VCaP (cell line): ENCODE results near the gene TFCP2L1.

Experiments
- H3K27ac ChIP-seq: fragments of 450-650 bp; 2 replicates; pipeline ENCODE4 v1.5.1; 2017
- TF ChIP-seq, protein P1 (sequence below): fragments of 450-650 bp; conservative IDR thresholded peaks from 2 replicates; pipeline ENCODE4 v1.5.1; 2017; ENCODE audit warnings: mild to moderate bottlenecking, moderate library complexity

Gene TFCP2L1

DNA sequence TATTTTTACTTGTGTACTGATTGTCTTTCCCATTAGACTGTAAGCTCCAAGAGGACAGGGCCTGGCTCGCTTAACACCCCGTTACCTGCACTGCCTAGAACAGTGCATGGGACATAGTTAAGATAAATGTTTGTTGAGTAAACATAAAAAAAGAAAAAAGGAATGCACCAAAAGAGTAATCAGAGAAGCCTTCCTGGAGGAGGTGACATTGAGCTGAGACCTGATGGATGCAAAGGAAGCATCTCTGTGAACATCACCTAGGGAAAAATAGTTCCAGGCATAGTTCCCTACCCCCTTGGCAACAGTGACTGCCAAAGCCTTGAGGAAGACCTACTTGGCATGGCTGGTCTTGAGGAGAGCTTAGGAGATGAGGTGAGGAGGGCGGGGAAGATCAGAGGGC lies 924 bp upstream of the TFCP2L1 start:
- H3K27ac ChIP-seq, result no peak overlapping the region
- TF ChIP-seq, protein P1, sequence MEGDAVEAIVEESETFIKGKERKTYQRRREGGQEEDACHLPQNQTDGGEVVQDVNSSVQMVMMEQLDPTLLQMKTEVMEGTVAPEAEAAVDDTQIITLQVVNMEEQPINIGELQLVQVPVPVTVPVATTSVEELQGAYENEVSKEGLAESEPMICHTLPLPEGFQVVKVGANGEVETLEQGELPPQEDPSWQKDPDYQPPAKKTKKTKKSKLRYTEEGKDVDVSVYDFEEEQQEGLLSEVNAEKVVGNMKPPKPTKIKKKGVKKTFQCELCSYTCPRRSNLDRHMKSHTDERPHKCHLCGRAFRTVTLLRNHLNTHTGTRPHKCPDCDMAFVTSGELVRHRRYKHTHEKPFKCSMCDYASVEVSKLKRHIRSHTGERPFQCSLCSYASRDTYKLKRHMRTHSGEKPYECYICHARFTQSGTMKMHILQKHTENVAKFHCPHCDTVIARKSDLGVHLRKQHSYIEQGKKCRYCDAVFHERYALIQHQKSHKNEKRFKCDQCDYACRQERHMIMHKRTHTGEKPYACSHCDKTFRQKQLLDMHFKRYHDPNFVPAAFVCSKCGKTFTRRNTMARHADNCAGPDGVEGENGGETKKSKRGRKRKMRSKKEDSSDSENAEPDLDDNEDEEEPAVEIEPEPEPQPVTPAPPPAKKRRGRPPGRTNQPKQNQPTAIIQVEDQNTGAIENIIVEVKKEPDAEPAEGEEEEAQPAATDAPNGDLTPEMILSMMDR, result no peak

DNA sequence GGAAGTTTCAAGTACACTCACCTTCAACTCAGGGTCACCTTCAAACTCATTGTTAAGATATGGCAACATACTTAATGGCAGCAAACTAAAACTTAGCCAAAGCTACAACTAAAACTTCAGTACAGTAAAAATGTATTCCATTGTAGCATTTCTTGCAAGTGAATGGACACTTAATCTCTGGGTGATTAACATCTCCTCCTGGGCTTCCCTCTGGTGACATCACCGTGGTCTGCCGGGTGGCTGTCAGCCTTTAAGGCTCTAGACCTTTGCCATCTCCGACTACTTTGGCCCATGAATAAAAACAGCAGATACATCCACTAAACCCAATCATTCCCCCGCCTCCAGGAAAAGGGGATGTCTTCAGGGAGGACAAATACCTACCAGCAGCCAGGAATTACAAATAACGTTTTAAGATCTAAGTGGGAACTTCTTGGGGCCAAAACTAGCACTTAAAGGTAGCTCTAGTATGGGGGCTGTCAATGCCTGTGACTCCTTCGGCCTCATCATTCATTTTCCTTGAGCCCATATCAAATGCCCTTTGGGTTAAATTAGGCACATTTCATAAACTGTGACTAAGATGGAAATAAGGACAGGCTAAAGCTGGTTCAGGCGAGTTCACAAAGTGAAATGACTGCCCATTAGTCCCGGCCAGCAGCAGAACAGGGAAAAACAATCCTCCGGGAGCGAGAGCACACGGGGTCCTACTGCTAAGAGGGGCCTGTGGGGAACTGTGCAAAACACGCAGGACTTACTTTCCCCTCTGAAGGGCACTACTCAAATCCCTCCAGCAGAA lies 1.1 kb downstream of the TFCP2L1 start:
- TF ChIP-seq, protein P1, result no peak
- H3K27ac ChIP-seq, result peak overlapping the region; percentile 82

DNA sequence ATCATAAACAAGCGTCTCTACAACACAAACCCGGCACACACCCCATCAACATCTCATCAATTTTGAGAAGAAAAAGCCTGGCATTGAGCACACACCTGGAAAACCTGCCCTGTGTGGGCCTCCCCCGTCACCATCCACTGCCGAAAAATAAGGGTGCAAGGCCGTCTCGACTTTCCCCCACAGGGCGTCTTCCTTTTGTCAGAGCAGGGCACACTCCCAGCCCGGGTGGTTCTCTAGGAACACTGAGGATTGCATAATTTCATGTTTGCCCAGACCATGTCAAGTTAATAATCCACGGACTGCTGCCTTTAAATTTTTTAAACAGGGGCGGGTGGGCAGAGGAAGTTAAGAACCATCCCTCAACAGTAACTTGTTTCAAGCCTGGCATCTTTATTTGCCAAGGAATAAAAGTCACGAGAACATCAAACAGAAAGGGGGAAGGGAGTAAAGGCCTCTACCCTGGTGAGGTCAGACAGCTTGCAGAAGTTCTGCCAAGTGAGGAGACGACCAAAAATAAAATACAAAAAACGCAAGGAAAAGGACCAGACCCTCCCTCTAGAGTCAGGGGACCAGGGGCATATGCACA lies 2.1 kb downstream of the TFCP2L1 start:
- peak overlapping the region; percentile 82 for H3K27ac ChIP-seq
- TF ChIP-seq, protein P1, result no peak

DNA sequence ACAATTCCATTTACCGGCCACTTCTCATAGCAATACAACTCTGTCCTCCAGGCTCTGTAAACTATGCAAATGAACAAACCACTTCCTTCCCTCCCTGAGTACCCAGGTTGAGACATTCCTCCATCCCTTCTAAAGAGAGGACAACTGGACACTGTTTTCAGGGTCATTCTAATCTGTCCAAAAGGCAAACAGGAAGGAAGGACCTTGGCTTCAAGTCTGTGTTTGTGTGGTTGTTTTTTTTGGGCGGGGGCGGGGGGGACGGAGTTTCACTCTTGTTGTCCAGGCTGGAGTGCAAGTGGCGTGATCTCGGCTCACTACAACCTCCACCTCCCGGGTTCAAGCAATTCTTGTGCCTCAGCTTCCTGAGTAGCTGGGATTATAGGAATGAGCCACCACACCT lies 3.3 kb downstream of the TFCP2L1 start:
- peak overlapping the region; percentile 82 for H3K27ac ChIP-seq
- TF ChIP-seq, protein P1, result no peak

DNA sequence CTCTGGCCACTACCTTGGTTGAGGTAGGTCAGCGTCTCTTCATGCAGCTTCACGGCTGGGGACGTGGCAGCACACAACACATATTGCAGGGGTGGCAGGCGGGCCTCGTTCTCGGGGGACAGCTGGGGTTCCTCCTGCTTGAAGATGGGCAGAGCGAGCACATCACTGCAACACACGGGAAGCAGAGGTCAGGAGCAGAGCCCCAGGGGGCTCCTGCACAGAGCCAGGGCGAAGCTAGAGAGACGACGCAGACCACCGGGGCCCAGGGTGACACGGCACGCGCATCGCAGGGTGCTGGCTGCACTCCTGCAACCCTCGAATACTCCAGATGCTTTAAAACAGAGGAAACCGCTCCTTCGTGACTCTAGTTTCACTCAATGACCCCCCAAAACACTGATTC lies 3.9 kb downstream of the TFCP2L1 start:
- TF ChIP-seq, protein P1, result no peak
- no peak overlapping the region for H3K27ac ChIP-seq

DNA sequence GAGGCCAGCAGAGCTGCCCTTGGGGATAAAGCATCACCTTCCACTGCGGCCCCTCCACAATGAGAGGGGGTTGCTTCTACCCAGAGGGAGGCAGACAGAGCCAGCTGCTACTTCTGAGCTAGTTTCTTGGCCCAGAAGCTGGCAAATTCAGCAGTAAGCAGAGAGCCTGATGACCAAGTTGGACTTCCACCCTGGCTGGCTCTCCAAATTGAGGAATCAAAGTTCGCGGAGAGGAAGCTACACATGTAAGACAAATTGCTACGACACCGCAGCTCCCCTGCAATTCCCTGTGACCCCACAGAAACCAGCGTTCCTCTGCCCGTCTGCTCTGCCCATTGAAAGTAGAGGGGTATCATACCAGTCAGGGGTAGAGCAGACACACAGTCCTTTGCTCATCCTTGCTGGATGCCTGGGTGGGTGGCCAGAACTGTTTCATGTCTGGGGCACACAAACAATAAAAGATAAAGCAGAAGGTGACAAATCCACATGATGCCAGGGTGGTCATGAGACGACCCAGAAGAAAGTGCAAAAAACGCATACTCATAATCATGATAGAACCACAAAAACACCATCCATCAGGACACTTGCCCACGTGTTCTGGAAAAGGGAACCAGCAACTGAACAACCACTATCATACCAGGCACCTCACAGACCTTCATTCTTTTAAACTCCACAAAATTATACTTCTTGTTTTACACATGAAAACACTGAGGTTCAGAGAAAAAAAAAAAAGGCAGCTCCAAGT lies 5.4 kb downstream of the TFCP2L1 start:
- TF ChIP-seq, protein P1, result no peak
- H3K27ac ChIP-seq, result no peak overlapping the region

DNA sequence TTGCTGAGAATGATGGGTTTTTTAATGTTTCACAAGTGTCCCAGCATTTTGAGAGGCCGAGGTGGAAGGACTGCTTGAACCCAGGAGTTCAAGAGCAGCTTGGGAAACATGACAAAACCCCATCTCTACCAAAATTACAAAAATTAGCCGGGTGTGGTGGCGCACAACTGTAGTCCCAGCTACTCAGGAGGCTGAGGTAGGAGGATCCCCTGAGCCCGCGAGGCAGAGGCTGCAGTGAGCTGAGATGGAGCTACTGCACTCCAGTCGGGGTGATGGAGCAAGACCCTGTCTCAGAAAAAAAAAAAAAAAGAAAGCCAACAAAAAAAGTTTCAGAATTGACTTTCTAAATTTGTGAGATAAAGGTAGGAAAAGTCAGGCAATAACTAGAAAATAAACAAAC lies 8.7 kb downstream of the TFCP2L1 start:
- no peak overlapping the region for H3K27ac ChIP-seq
- TF ChIP-seq, protein P1, result no peak
